Measurements from ENCODE around the gene ANXA3.
"Not testable (repeated sequence)": the region's sequence is repeated elsewhere in the genome, so short reads cannot be mapped to it uniquely, and the experiment has no call there.

Gene ANXA3, protein sequence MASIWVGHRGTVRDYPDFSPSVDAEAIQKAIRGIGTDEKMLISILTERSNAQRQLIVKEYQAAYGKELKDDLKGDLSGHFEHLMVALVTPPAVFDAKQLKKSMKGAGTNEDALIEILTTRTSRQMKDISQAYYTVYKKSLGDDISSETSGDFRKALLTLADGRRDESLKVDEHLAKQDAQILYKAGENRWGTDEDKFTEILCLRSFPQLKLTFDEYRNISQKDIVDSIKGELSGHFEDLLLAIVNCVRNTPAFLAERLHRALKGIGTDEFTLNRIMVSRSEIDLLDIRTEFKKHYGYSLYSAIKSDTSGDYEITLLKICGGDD

DNA sequence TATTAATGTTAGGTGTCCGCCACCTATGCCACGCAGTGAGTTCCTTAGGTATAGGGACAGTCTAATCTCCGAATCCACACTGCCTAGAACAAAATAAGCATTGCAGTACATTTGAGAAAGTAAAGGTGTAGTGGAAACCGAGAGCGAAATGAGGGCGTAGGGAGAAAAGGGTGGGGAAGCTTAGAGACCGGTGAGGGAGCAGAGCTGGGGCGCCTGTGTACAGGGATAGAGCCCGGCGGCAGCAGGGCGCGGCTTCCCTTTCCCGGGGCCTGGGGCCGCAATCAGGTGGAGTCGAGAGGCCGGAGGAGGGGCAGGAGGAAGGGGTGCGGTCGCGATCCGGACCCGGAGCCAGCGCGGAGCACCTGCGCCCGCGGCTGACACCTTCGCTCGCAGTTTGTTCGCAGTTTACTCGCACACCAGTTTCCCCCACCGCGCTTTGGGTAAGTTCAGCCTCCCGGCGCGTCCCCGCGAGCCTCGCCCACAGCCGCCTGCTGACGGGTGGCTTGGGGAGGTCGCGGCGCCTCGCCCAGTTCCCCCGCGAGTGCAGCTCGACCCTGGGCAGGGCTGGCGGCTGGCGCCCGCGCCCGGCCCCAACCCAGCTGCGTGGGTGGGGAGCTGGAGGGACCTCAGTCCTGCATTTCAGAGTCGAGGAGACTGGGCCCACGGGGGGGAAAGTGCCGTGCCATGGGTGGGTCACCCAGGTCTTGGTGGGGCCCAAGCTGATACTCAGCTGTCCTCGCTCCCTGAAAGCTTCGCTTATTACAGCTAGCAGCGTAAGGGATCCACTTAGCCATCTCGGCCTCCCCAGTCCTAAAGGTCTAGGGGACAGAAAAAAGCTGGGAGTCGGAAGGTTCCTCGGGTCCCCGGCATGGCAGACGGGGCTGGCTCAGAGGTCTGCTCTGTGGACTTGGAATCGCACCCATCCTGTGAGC lies at the start of gene ANXA3:
ANXA3 (plus strand) TSS at position 351 of the 932 bp plus-strand sequence. CDS start 2,704 bp downstream, outside the sequence.
- H3K9me3 Mint-ChIP-seq = no peaks in the 10 kb centered on the region
- peak within 1 kb of the TSS; percentile 77 for H3K4me3 Mint-ChIP-seq
- peaks cover 4% of the 10 kb centered on the region for H3K4me1 Mint-ChIP-seq
- peaks cover 18% of the 10 kb centered on the region for H3K27me3 Mint-ChIP-seq
- H3K27ac Mint-ChIP-seq = no peak within 1 kb of the TSS
- no peaks in the 10 kb centered on the region for H3K36me3 Mint-ChIP-seq

DNA sequence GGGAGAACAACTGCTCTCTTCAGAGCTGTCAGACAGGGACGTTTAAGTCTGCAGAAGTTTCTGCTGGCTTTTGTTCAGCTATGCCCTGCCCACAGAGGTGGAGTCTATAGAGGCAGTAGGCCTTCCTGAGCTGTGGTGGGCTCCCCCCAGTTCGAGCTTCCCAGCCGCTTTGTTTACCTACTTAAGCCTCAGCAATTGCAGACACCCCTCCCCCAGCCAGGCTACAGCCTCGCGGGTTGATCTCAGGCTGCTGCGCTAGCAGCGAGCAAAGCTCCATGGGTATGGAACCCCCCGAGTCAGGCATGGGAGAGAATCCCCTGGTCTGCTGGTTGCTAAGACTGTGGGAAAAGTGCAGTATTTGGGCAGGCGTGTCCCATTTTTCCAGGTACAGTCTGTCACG lies 45.3 kb upstream of the ANXA3 start:
- H3K4me1 Mint-ChIP-seq, H3K27me3 Mint-ChIP-seq, H3K9me3 Mint-ChIP-seq, H3K36me3 Mint-ChIP-seq, H3K4me3 Mint-ChIP-seq, H3K27ac Mint-ChIP-seq: not testable (repeated sequence)

DNA sequence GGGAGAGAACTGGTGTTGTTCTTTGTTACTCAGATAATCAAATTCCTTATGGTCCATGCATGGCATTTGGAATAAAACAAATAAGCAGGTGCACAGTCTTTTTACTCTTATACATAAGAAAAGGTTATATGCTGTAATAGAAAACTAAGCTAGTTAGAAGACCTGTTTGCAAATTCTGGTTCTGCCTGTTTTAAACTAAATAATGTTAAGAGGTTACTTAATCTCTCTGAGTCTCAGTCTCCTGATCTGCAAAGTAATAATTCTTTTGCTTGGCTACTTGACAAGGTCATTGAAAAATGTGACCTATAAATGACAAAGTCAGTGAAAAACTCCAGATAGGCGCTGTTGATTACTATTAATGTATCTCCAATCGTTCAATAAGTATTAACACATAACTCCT lies 42.5 kb upstream of the ANXA3 start:
- Mint-ChIP-seq H3K4me3 (no peak overlapping the region), H3K36me3 (peaks cover 2% of the 10 kb centered on the region), H3K27ac (no peak overlapping the region), H3K9me3 (no peaks in the 10 kb centered on the region), H3K27me3 (peaks cover 6% of the 10 kb centered on the region), H3K4me1 (no peaks in the 10 kb centered on the region)

DNA sequence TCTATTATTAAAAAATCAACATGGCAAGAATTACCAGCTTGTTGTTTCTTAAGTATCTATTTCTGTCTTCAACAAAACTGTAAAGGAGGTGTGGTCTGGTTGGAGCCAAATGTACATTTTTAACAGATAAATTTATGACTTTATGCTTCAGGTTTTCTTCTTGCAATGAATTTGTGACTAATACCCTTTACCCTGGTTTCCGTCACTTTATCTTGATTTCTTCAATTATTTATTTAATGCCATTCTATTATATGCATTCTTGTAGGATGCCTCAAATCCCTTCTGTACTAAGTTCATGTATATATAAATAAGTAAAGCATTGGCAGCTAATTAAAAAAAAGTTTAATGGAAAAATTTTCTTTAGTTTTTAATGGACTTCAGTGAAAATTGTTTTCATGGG lies 41.5 kb upstream of the ANXA3 start:
- Mint-ChIP-seq H3K27ac (no peak overlapping the region), H3K4me1 (no peaks in the 10 kb centered on the region), H3K9me3 (no peaks in the 10 kb centered on the region), H3K27me3 (peaks cover 5% of the 10 kb centered on the region), H3K36me3 (peaks cover 2% of the 10 kb centered on the region), H3K4me3 (no peak overlapping the region)

DNA sequence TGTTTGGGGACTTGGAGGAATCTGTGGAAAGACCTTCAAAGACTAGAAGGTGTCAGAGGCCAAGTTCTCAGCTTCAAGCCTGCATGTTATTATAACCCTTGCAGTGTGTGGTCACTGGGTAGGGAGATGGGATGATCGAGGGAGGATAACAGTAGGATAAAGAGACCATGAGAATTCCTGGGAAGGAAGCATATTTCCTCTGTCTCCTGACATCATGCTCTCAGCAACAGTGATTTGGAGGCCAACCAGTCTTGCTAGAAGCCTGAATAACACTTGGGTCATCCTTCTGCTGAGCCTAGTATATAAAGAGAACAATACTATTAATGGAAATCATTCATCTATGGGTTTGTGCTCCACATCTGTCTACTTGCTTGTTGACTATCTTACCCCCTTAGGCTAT lies 40.9 kb upstream of the ANXA3 start:
- H3K4me1 Mint-ChIP-seq = no peaks in the 10 kb centered on the region
- H3K4me3 Mint-ChIP-seq = no peak overlapping the region
- H3K9me3 Mint-ChIP-seq = no peaks in the 10 kb centered on the region
- peaks cover 2% of the 10 kb centered on the region for H3K36me3 Mint-ChIP-seq
- no peak overlapping the region for H3K27ac Mint-ChIP-seq
- peaks cover 3% of the 10 kb centered on the region for H3K27me3 Mint-ChIP-seq

DNA sequence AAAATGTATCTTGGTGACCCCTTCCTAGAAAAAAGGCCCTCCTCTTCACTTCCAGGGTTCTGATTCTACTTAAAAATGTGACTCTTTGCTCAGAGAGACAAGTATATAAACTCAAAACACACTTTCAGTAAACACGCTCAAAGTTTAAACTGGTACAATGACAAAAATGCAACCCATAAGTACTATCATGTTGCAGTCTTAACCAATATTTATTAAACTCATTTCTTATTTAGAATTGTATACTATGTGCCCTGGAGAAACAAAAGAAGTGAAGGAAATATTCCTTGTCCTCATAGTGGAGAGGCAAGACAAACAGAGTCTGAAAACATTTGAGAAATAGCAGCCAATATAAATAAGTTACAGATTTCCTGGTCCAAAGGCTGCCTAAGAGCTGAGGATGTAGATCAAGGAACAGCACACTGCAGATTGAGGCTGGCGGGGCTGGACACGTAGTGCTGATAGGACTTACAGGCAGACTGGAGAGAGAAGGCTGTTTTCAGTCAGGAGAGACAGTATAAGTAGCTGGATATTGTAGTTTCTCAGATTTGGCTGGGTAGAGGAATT lies 39.1 kb upstream of the ANXA3 start:
- Mint-ChIP-seq H3K4me3 (no peak overlapping the region), H3K36me3 (no peaks in the 10 kb centered on the region), H3K27ac (no peak overlapping the region), H3K27me3 (no peaks in the 10 kb centered on the region), H3K4me1 (no peaks in the 10 kb centered on the region), H3K9me3 (no peaks in the 10 kb centered on the region)

DNA sequence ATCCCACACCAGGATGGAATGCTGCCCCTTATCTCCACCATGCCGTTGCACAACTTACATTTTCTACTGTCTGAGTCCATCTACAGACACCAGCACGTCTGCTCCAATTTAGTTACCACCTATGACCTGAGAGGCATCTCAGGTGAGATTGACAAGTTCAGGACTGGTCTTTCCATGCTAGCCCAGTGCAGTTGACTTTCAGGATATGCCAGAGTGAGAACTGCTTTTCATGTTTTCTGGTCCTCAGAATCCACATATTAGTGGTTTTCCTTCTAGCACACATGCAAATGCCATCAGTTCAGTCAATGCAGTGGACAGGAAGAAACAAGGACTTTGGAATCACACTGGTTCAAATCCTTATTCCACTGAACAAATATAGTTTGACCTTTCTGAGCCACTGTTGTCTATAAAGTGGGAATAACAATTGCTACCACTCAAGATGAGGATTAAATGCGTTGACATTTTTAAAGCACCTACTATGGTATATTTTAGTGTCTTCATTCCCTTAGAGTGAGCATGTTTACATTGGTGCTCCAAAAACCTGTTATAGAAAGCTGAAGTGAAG lies 38.1 kb upstream of the ANXA3 start:
- H3K9me3 Mint-ChIP-seq = no peaks in the 10 kb centered on the region
- H3K27ac Mint-ChIP-seq = no peak overlapping the region
- H3K4me3 Mint-ChIP-seq = no peak overlapping the region
- no peaks in the 10 kb centered on the region for H3K4me1 Mint-ChIP-seq
- H3K27me3 Mint-ChIP-seq = no peaks in the 10 kb centered on the region
- H3K36me3 Mint-ChIP-seq = no peaks in the 10 kb centered on the region

DNA sequence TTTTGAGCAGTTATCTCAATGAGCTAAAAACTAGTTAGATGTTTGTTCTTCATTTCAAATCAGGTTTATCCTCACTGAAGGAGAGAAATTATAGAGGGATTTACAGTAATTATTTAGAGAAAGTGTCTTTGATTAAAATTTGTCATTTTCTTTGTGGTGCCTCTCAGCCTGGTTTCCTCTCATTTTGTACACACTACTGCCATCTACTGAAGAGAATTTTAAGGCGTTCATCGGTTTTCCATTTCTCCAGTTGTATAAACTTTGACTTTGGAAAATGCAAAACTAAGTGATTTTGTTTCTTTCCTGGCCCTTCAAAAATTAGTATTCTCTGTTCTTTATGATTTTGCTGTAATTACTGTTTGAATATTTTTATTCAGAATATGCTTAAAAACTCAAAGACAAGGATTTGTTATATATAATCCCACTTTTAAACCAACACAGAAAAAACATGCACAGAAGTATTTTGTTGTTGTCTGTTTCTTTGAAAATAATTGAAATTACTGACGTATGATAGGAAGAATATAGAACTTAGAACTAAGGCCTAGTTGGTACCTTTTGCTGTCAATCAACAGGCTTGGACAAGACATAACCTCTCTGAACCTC lies 34.4 kb upstream of the ANXA3 start:
- Mint-ChIP-seq H3K9me3 (no peaks in the 10 kb centered on the region), H3K27me3 (no peaks in the 10 kb centered on the region), H3K4me1 (no peaks in the 10 kb centered on the region), H3K4me3 (no peak overlapping the region), H3K36me3 (no peaks in the 10 kb centered on the region), H3K27ac (no peak overlapping the region)

DNA sequence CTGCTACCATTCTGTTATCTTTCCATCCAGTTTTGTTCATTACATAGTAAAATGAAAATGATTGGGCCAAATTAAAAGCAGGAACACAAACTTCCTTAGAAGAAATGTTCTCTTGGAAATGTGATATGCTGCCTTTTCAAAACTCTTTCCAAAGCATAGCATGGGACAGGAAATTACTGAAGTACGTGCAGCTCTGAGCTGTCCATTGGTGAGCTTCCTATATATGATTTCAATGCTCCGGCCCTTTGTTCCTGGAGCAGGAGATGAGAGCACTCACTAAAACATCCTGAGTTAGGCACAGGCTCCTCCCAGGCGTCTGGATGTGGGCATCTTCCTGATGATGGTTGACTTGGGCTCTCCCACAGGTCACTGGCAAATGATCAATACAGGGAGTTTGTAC lies 33.0 kb upstream of the ANXA3 start:
- H3K4me3 Mint-ChIP-seq = no peak overlapping the region

DNA sequence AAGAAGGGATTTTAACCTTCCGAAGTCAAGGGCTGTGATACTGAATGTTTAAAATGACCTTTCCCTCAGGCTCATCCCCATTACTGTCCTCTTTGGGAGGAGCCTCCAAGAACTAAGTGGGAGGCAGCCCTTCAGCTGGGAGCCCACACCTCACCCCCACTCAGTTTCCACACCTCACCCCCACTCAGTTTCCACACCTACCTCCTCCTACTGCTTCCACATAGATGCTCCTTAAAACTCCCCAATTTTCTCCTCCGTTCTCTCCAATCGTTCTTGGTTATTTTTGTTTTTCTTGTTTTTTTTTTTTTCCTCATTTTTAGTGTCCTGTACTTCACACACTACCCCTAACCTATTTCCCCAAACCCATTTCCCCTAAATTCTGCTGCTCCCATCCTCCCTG lies 31.6 kb upstream of the ANXA3 start:
- H3K27ac Mint-ChIP-seq = no peak overlapping the region
- no peaks in the 10 kb centered on the region for H3K27me3 Mint-ChIP-seq
- no peak overlapping the region for H3K4me3 Mint-ChIP-seq
- H3K9me3 Mint-ChIP-seq = no peaks in the 10 kb centered on the region
- no peaks in the 10 kb centered on the region for H3K4me1 Mint-ChIP-seq
- H3K36me3 Mint-ChIP-seq = no peaks in the 10 kb centered on the region

More for the DNA sequence above, 33.0 kb upstream of the ANXA3 start:
- H3K4me1 Mint-ChIP-seq = no peaks in the 10 kb centered on the region
- no peak overlapping the region for H3K27ac Mint-ChIP-seq
- no peaks in the 10 kb centered on the region for H3K9me3 Mint-ChIP-seq
- H3K27me3 Mint-ChIP-seq = no peaks in the 10 kb centered on the region
- no peaks in the 10 kb centered on the region for H3K36me3 Mint-ChIP-seq

DNA sequence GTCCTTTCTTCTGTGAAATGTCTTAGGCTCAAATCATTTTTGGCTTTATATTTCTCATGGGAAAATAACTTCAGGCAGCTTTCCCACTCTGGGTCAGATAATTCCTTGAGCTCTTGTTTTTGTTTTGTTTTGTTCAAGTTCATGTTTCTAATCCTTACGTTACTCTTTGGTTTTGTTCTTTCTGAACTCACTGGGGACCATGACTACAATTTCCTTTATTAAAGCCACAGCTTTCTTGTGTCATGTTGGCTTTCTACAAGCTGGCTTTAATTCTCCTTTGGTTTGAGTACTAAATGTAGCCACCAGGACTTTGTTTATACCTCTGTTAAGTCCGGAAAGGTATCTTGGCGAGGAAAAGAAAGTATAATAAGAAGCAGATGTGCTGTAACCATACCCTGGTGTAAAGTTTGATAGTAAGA lies 30.8 kb upstream of the ANXA3 start:
- Mint-ChIP-seq H3K4me3 (no peak overlapping the region), H3K27ac (no peak overlapping the region), H3K27me3 (no peaks in the 10 kb centered on the region), H3K4me1 (no peaks in the 10 kb centered on the region), H3K36me3 (no peaks in the 10 kb centered on the region), H3K9me3 (no peaks in the 10 kb centered on the region)

DNA sequence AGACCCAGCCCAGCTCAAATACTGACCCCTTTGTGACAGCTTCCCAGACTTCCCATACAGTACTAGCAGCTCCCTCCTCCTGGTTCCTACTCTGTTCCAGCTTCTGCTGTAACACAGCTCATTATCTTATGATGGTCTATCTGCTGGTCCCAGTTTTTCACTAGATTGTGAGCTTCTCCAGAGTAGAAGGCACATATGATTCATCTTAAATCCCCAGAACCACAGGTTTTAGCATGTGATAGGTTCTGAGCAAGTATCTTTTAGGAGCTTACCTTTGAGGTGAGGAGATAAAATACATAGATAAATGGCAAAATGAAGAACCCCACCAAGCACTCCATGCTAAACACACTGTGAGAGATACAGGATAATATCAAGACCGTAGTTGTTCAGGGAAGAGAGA lies 27.6 kb upstream of the ANXA3 start:
- H3K4me3 Mint-ChIP-seq = no peak overlapping the region
- H3K9me3 Mint-ChIP-seq = no peaks in the 10 kb centered on the region
- no peaks in the 10 kb centered on the region for H3K27me3 Mint-ChIP-seq
- no peaks in the 10 kb centered on the region for H3K4me1 Mint-ChIP-seq
- no peaks in the 10 kb centered on the region for H3K36me3 Mint-ChIP-seq
- H3K27ac Mint-ChIP-seq = no peak overlapping the region

DNA sequence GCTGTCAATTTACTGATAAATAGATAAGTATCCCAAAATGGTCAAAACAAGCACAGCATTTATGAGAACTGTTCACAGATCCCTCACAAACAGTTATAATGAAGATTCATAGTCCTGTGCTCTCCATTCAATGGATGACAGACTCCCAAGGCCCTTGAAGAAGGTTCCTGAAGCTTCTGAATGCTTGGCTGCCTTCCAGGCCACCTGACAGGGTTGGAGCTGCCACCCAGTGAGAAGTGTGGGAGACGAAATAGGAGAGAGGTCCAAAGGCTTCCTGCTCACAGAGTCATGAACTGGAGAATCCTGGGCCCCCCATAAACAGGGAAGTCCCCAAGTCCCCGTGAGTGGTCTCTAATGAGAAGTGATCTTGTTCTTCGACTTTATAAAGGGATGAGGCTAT lies 26.0 kb upstream of the ANXA3 start:
- Mint-ChIP-seq H3K4me3 (no peak overlapping the region), H3K36me3 (no peaks in the 10 kb centered on the region), H3K4me1 (no peaks in the 10 kb centered on the region), H3K27me3 (no peaks in the 10 kb centered on the region), H3K9me3 (no peaks in the 10 kb centered on the region), H3K27ac (no peak overlapping the region)

DNA sequence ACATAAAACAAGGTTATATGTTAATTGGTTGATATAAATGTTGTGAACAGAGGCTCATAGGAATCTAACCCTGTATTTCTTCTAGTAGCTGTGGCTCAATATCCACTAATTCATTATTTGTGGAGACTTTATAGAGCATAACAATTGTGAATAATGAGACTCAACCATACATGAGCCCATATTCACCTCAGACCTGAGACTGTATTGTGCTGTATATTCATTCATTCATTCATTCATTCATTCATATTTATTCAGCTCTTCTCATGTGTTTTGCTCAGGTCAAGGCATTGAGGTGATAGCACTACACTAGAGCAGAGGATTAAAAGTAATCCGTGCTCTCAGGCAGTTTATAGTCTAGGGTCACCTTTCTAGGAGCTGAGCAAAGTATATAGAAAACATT lies 24.5 kb upstream of the ANXA3 start:
- Mint-ChIP-seq H3K4me1 (no peaks in the 10 kb centered on the region), H3K9me3 (no peaks in the 10 kb centered on the region), H3K27ac (no peak overlapping the region), H3K4me3 (no peak overlapping the region), H3K27me3 (no peaks in the 10 kb centered on the region), H3K36me3 (no peaks in the 10 kb centered on the region)

DNA sequence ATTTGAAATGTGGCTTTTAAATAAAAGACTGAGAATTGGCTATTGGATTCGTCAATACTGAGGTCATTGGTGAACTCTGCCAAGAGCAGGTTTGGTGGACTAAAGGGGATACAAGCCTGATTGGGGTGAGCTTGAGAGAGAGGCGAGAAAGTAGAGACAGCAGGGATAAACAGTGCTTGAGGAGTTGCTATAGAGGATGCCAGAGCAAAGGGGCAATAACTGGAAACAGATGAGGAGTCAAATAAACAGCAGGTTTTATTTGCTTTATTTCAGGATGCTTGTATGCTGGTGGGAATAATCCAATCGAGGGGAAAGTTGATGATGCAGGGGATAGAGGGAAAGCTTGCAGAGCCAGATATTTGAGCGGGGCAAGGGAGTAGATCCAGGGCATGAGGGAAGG lies 24.0 kb upstream of the ANXA3 start:
- Mint-ChIP-seq H3K36me3 (no peaks in the 10 kb centered on the region), H3K4me1 (no peaks in the 10 kb centered on the region), H3K27ac (no peak overlapping the region), H3K9me3 (no peaks in the 10 kb centered on the region), H3K27me3 (no peaks in the 10 kb centered on the region), H3K4me3 (no peak overlapping the region)
